Fibroblast of lung (primary cell): ENCODE data around the gene CDH12. TPM values are rescaled to one million over a fixed set of nuclear protein-coding genes. Genes with fewer than 3 reads are reported as not detected.
"Not testable (repeated sequence)": the region's sequence is repeated elsewhere in the genome, so short reads cannot be mapped to it uniquely, and the experiment has no call there.

ENCODE experiments used
- DNase-seq, 2 donors: peaks; one replicate each; pipeline versions ENCODE4 v3.0.0 to v3.0.0-alpha.2; 2010; ENCODE audit warnings: low read depth in 2 of 2
- H2AFZ ChIP-seq: 2 replicates; pipeline ENCODE4 v1.5.1; 2012; ENCODE audit warnings: low read length, control low read depth, inconsistent platforms
- H3K27ac ChIP-seq: 2 replicates; pipeline ENCODE4 v1.5.1; 2011; ENCODE audit warnings: low read length, control low read depth; ENCODE audit not compliant: insufficient read depth
- H3K27me3 ChIP-seq: 2 replicates; pipeline ENCODE4 v1.5.1; 2011; ENCODE audit warnings: mild to moderate bottlenecking, low read length; ENCODE audit not compliant: control insufficient read depth, insufficient read depth
- H3K36me3 ChIP-seq: 2 replicates; pipeline ENCODE4 v1.5.1; 2011; ENCODE audit warnings: low read length; ENCODE audit not compliant: control insufficient read depth, insufficient read depth
- H3K4me1 ChIP-seq: 2 replicates; pipeline ENCODE4 v1.5.1; 2011; ENCODE audit warnings: low read length; ENCODE audit not compliant: control insufficient read depth, insufficient read depth; ENCODE audit errors: extremely low read depth
- H3K4me2 ChIP-seq: 2 replicates; pipeline ENCODE4 v1.5.1; 2011; ENCODE audit warnings: low read length, control low read depth; ENCODE audit not compliant: insufficient read depth; ENCODE audit errors: extremely low read depth
- H3K4me3 ChIP-seq, 4 experiments: fragments of 200-600 bp in 1 of 4; sonication (generic) in 1 of 4; replicated peaks in 1 of 4; 2 replicates each; pipeline ENCODE4 v1.5.1; 2011 to 2016; ENCODE audit warnings: low read length in 4 of 4, low read depth in 3 of 4, mild to moderate bottlenecking in 3 of 4, control low read depth in 2 of 4, inconsistent platforms in 1 of 4, mixed read lengths in 1 of 4; ENCODE audit not compliant: insufficient read depth in 1 of 4; ENCODE audit errors: control extremely low read depth in 1 of 4
- H3K79me2 ChIP-seq: 2 replicates; pipeline ENCODE4 v1.5.1; 2012; ENCODE audit warnings: mild to moderate bottlenecking, low read length, inconsistent platforms; ENCODE audit not compliant: control insufficient read depth, insufficient read depth
- H3K9ac ChIP-seq: 2 replicates; pipeline ENCODE4 v1.5.1; 2011; ENCODE audit warnings: mild to moderate bottlenecking, low read length, control low read depth; ENCODE audit not compliant: insufficient read depth
- H3K9me3 ChIP-seq: 2 replicates; pipeline ENCODE4 v1.5.1; 2012; ENCODE audit warnings: low read depth, low read length; ENCODE audit not compliant: control insufficient read depth, insufficient read depth
- H4K20me1 ChIP-seq: 2 replicates; pipeline ENCODE4 v1.5.1; 2011; ENCODE audit warnings: low read length; ENCODE audit not compliant: control insufficient read depth, insufficient read depth; ENCODE audit errors: extremely low read depth
- EZH2 ChIP-seq: IDR thresholded peaks from 2 replicates; pipeline ENCODE4 v1.5.1; 2012; ENCODE audit warnings: low read length, control low read depth, mild to moderate bottlenecking; ENCODE audit errors: missing control alignments
- polyA plus RNA-seq, 2 donors: library from polyadenylated mRNA; depleted of rRNA in 1 of 2; stranded (reverse) in 1 of 2; unstranded in 1 of 2; fragments of >200 nt; gene quantifications; 2 replicates each; pipeline ENCODE4 v1.2.1, GENCODE V29; 2011 to 2012; ENCODE audit warnings: missing spikeins in 1 of 2
- total RNA-seq: library from RNA; depleted of rRNA; stranded (reverse); fragments of >200 nt; gene quantifications from 2 replicates; pipeline ENCODE4 v1.2.1, GENCODE V29; 2014
- TF ChIP-seq, protein P1 (sequence below), 2 donors: IDR thresholded peaks in 1 of 2; conservative IDR thresholded peaks in 1 of 2; 1 replicate in 1 of 2; 2 replicates in 1 of 2; pipeline ENCODE4 v1.5.1; 2011 to 2012; ENCODE audit warnings: low read length in 2 of 2, control low read depth in 1 of 2, inconsistent platforms in 1 of 2, low read depth in 1 of 2, mild to moderate bottlenecking in 1 of 2

The CDH12 gene
- total and polyA plus RNA-seq, 2 donors (not counting 1 experiment from before 2014, with no cell fraction given), result 0.02 TPM; not detected in 1

DNA sequence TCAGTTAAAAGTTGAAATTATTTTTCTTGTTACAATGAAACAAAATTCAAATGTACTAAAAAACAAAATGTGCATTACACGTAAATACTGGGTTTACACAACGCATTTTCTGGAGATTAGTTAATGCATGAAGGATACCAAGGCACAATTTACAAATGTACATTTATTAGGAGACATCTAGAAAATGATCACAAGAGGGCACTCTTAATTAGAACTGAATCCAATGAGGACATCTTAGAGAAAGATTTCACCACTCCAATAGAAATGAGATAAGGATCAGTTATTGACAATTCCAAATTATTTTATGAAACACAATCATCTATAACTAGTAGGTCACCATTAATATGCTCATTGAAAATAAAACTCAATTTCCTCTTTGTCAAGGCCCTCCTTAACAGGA is 36.6 kb upstream of the CDH12 start:
- no peak overlapping the region for H2AFZ ChIP-seq

DNA sequence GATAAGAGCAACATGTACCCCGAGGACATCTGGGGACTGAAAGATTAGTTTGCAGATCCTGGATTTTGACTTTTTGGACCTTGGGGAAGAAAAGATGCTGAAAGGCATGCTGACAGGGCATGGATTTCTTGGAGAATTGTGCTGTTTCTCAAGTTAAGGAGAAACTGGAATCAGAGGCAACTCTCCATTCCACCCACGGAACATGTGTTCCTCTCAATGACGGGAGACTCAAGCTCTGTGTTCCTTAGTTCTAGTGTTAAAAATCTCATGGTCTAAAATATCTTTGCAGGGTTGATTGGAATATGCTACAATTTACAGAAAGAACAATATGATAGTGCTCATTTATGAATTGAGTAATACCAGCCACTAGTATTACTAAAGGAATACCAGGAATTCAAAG is 34.4 kb upstream of the CDH12 start:
- H3K36me3 ChIP-seq, result no peaks in the 10 kb centered on the region
- no peaks in the 10 kb centered on the region for H3K9me3 ChIP-seq
- no peaks in the 10 kb centered on the region for H4K20me1 ChIP-seq
- H3K4me3 ChIP-seq, result no peak overlapping the region
- no peak for DNase-seq
- no peak overlapping the region for H3K4me2 ChIP-seq
- no peaks in the 10 kb centered on the region for H3K4me1 ChIP-seq
- H3K9ac ChIP-seq, result no peak overlapping the region
- H3K27ac ChIP-seq, result no peak overlapping the region
- H2AFZ ChIP-seq, result no peak overlapping the region
- H3K27me3 ChIP-seq, result no peaks in the 10 kb centered on the region
- H3K79me2 ChIP-seq, result no peaks in the 10 kb centered on the region
- TF ChIP-seq EZH2, result no peak
- TF ChIP-seq, protein P1, sequence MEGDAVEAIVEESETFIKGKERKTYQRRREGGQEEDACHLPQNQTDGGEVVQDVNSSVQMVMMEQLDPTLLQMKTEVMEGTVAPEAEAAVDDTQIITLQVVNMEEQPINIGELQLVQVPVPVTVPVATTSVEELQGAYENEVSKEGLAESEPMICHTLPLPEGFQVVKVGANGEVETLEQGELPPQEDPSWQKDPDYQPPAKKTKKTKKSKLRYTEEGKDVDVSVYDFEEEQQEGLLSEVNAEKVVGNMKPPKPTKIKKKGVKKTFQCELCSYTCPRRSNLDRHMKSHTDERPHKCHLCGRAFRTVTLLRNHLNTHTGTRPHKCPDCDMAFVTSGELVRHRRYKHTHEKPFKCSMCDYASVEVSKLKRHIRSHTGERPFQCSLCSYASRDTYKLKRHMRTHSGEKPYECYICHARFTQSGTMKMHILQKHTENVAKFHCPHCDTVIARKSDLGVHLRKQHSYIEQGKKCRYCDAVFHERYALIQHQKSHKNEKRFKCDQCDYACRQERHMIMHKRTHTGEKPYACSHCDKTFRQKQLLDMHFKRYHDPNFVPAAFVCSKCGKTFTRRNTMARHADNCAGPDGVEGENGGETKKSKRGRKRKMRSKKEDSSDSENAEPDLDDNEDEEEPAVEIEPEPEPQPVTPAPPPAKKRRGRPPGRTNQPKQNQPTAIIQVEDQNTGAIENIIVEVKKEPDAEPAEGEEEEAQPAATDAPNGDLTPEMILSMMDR (conservative IDR thresholded peaks at IDR 0.05 in 1 of 2, IDR thresholded peaks at IDR 0.05 in 1 of 2; ENCODE audit: low read depth in 1 of 2, low read length in 2 of 2), result no peak

More for the DNA sequence above, 36.6 kb upstream of the CDH12 start:
- H3K36me3 ChIP-seq, result no peaks in the 10 kb centered on the region
- H3K4me1 ChIP-seq, result no peaks in the 10 kb centered on the region
- no peaks in the 10 kb centered on the region for H3K79me2 ChIP-seq
- no peaks in the 10 kb centered on the region for H3K9me3 ChIP-seq
- TF ChIP-seq, protein P1 (conservative IDR thresholded peaks at IDR 0.05 in 1 of 2, IDR thresholded peaks at IDR 0.05 in 1 of 2; ENCODE audit: low read depth in 1 of 2, low read length in 2 of 2), result peak in 1 of 2 donors; percentile 36
- no peak for TF ChIP-seq EZH2
- no peaks in the 10 kb centered on the region for H3K27me3 ChIP-seq
- no peak overlapping the region for H3K27ac ChIP-seq
- H3K9ac ChIP-seq, result no peak overlapping the region
- peak in 1 of 2 donors; percentile 47 for DNase-seq
- H3K4me2 ChIP-seq, result no peak overlapping the region
- H3K4me3 ChIP-seq, result no peak overlapping the region
- no peaks in the 10 kb centered on the region for H4K20me1 ChIP-seq

DNA sequence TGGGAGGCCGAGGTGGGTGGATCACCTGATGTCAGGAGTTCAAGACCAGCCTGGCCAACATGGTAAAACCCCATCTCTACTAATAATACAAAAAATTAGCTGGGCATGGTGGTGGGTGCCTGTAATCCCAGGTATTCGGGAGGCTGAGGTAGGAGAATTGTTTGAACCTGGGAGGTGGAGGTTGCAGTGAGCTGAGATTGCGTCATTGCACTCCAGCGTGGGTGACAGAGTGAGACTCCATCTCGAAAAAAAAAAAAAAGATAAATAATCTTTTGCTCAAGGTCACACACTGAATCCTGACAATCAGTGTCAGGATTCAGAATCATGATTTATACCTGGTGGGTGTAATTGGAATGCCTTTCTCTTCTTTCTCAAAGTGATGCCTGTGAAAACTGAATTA is 5.8 kb upstream of the CDH12 start:
- DNase-seq, H3K9me3 ChIP-seq, H4K20me1 ChIP-seq, H3K4me1 ChIP-seq, H3K27ac ChIP-seq, H3K27me3 ChIP-seq, H3K4me2 ChIP-seq, H3K4me3 ChIP-seq, H3K9ac ChIP-seq, H3K79me2 ChIP-seq, H2AFZ ChIP-seq, H3K36me3 ChIP-seq: not testable (repeated sequence)
